NCI-H2171 treated with DMSO at 0.1 percent for 48 hours (cell line): ENCODE measurements around the gene IL25.
A peak's percentile ranks its signal among the peaks of the same experiment; 100 is the strongest.
"Not testable (repeated sequence)": the region's sequence is repeated elsewhere in the genome, so short reads cannot be mapped to it uniquely, and the experiment has no call there.

Experiments
- DNase-seq: peaks from one replicate; lab custom pipeline; 2025; lab: John Stamatoyannopoulos, UW

IL25 gene

DNA sequence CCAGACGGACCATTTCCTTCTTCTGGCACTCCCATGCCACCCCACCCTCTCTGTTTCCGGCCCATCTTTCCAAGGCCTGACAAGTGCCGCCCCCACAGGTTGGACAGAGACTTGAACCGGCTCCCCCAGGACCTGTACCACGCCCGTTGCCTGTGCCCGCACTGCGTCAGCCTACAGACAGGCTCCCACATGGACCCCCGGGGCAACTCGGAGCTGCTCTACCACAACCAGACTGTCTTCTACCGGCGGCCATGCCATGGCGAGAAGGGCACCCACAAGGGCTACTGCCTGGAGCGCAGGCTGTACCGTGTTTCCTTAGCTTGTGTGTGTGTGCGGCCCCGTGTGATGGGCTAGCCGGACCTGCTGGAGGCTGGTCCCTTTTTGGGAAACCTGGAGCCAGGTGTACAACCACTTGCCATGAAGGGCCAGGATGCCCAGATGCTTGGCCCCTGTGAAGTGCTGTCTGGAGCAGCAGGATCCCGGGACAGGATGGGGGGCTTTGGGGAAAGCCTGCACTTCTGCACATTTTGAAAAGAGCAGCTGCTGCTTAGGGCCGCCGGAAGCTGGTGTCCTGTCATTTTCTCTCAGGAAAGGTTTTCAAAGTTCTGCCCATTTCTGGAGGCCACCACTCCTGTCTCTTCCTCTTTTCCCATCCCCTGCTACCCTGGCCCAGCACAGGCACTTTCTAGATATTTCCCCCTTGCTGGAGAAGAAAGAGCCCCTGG, 3.1 kb downstream of the IL25 start:
- no peak for DNase-seq

DNA sequence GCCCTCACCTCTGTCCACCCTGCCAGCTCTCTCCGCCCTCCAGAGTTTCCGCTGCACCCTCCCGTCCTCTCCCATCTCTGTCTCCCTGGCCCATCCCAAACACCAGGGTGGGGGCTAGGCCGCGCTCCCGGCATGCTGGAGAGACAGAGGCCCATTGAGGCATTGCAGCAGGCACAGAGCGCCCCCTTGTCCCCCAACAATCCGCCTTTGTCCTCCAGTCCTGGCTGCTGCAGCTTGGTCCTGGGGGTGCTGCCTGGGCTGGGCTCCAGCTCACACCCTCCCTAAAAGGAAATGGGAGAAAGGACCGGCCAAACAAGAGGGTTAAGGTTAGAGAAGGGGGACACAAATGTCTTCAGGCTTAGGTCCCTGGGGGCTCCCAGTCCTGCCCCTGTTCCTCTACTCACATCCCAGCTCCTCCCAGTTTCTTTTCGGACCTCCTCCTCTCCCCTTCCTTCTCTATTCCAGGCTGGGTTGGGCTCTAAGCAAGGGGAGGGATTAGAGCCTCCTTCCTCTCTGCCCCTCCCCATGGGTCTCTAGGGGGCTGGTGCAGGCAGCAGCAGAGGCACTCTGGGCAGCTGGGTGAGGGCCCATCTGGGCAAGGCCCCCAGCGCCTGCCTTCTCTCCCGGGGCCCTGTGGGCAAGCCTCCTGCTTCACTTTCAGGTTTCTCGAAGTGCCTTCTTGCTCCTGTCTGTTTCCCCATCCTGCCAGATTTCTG, 4.0 kb downstream of the IL25 start, which contains the start of gene CMTM5:
TSS of gene CMTM5 (plus strand) at position 565 of the 716 bp plus-strand sequence. CDS start 206 bp downstream, outside the sequence.
- DNase-seq: peak; percentile 81

DNA sequence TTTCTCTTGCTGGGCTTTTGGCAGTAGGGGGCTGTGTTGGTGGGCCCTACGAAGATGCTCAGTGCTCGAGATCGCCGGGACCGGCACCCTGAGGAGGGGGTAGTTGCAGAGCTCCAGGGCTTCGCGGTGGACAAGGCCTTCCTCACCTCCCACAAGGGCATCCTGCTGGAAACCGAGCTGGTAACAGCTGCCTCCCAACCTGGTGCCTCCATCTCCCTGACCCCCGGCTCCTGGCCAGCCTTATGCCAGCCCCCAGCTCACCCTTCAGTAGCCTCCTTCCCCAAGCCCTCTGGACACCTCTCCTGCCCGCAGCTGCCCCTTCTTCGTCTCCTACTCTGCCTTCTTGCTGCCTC, 4.6 kb downstream of the IL25 start:
- no peak for DNase-seq

DNA sequence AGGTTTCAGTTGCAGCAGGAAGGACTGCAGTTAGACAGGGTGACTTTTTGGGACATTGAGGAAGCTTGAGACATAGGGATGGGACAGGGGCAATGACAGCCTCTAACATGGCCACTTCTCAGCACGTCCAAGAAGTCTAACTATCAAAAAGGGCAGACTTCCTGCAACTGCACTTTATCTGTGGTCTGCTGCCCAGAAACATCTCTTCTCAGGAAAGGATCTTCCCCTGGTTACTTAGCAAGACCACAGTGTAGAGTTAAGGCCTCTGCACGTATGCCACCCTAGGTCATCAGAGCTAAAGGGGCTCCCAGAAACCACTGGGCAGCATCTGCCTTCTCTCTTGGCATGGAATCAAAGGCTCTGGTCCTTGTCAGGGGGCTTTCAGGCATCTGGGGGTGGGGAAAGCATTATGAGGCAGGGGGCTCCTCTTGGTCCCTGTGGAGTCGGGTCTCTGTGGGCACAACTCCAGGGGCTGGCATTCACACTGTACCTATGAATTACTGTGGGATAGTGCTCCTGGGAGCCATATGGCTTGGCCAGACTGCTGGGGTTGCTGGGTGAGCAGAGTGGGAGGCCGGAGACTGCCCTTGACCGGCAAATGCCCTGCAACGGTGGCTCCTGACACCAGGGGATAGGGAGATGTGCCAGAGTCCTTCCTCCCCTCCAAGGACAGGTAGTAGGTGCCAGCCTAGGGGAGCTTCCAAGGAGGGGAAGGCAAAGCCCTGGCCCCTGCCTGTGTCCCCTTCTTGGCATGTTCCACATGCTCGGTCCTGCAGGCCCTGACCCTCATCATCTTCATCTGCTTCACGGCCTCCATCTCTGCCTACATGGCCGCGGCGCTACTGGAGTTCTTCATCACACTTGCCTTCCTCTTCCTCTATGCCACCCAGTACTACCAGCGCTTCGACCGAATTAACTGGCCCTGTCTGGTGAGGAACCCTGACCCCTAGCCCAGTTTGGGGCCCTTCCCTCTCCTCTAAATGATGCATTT, 5.3 kb downstream of the IL25 start:
- DNase-seq: no peak

DNA sequence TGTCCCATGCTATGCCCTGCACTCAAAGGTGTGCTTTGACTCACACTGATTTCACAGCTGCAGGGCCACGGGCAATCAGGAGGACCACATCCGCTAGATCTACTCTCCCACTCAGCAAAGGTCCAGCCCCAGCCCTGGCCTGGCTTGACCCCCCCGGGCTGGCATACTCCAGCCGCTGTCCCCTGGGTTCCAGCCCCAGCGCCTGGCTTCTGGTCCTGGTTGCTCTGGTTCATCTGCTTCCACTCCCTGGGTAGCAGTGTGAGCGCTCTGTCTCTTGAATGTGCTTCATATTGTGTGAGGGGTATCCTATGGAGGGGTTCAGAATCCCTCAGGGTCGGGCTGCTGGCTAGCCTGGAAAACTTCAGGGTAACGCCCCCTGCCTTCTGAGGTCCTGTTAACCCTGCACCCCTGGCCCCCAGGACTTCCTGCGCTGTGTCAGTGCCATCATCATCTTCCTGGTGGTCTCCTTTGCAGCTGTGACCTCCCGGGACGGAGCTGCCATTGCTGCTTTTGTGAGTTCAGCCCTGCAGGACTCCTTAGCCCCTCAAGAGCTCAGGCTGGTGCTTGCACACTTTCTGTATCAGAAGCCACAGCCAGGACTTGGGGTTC, 6.1 kb downstream of the IL25 start:
- DNase-seq: no peak

DNA sequence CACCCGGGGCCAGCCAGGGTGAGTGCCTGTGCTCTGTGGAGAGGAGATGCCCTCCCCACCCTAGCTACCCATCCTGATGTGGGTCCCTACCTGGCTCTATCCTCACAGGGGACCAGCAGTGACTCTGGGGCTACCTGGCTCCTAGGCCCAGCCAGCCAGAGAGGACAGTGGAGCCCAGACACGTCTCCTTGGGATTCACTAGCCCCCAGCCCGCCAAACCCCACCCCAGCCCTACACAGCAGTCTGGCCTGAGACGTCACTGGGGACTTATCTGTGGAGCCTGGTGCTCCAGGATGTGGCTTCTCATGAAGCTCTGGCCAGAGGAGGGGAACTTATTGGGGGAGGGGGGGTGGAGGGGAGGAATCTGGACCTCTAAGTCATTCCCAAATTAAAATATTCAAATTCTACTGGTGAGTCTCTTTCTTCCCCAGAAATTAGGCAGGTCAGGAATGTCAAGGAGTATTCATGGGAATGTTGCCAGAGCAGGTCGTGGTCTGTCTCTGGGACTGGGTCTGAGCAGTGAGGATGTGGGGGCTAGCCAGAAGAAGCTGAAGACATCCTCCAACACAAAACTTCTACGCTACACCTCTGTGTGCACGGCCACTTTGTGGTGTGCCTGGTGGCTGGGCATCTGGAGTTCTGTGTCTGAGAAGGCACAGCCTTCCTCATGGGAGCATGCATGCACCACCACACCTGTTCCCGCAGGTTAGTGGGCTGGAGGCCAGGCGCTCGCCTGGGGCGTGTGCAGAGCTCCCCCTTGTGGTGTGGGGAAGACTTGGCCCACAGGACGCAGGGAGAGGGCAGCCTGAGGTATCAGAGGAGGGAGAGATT, 7.0 kb downstream of the IL25 start:
- peak; percentile 89 for DNase-seq

DNA sequence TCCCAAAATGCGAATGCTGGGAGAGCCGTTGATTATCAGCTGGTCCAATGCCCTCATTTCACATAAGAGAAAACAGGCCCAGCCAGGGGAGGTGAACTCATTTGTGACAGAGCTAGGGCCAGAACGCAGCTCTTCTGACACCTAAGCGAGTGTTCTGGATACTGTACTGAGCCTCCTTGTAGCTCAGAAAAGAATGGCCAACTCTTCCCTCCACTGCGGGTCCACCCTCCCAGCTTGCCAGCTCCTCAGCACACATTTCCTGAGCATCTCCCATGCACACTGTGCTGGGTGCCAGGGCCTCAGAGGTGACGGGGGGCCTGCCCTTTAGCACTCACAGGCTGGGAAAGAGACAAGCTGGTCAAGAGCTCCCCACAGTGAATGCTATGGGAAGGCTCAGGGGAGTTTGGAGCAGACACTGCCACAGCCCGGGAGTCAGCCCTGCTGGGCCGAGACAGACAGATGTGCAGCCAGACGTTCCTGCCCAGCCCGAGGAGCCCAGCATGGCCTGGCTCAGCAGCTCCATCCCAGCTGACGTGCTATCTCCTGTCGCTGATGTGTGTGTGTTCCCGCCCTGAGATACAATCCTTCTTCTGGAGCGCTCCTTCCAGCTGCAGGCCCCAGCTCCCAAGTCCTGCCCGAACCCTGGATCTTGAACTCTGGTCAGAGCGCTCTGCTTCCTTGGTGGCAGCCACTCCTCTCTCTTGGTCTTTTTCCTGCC, 7.7 kb downstream of the IL25 start:
- peak; percentile 36 for DNase-seq

DNA sequence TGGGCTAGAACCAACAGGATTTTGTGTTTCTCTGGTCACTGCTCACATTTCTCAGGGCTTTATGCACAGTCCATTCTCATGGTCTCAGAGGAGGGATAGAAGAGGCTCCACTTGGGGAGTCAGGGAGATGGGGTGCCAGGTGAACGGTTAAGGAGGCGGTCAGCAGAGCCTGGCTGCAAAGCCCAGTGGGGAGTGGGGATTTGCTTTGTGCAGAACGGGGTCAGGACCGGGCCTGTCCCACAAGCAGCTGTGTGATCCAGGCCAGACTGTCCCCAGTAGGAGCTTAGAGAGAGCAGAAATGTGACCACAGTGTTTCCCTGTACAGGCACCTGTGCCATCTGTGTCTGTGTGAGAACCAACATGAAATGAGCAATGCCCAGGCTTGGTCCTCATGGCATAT, 8.4 kb downstream of the IL25 start:
- DNase-seq: no peak

DNA sequence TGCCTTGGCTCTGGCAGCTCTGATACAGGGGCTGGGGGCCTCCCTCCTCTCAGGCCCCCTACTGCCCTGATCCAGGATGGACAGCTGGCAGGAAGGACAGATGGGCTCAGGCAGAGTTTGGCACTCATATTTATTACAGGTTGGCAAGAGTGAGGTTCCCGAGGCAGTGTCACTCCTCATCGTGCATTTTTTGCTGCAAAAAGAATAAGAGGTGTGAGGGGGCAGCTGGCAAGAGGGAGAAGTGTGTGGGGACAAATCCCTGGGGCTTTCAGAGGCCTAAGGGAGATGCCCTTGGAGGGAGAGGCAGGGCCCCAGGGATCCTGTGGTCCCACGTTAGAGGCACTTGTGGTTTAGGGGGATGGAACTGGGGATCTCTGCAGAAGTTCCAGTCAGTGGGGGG, 9.3 kb downstream of the IL25 start:
- peak; percentile 60 for DNase-seq

DNA sequence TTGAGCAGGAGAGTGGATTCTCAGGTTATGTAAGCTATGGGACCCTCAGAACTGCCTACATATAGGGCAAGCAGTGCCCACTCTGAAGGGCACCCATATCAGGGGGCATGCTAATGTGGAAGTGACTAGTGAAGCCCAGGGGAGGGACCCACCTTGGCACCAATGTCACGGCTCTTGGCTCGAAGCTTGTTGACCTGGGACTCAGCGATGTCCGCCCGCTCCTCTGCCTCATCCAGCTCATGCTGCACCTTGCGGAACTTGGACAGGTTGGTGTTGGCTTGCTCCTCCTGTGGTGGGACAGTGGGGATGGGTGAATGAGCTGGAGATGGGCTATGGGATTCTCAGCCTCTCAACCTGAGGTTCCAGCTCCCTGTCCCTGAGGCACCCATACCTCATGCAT, 9.7 kb downstream of the IL25 start:
- DNase-seq: no peak

DNA sequence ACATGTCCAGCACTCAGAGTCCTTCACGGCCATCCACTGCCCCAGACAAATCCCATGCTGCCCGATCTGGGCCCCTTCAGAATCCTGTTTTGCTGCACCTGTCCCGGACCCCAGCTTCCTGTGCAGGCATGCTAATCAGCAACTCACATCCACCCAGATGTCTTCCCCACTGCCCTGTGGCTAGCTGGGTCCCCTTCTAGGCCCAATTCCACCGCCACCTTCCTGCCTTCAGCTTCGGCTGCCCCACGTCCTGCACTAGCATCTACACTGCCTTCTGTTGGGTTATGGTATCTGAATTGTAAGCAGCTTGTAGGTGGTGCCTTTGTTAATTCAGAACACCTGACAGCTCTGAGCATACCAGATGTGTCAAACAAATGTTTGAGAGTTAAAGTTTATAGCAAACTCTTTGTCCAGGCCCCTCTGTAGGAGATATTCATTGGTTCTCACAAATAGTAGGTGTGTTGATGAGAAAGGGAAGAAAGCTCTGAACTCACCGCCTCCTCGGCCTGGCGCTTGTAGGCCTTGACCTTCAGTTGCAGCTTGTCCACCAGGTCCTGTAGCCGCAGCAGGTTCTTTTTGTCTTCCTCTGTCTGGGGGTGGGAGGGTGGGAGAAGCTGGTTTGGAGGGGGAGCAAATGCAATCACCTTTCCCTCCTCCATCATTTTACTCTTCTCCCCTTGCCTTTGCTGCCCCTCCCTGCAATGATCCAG, 10.3 kb downstream of the IL25 start:
- DNase-seq: no peak

DNA sequence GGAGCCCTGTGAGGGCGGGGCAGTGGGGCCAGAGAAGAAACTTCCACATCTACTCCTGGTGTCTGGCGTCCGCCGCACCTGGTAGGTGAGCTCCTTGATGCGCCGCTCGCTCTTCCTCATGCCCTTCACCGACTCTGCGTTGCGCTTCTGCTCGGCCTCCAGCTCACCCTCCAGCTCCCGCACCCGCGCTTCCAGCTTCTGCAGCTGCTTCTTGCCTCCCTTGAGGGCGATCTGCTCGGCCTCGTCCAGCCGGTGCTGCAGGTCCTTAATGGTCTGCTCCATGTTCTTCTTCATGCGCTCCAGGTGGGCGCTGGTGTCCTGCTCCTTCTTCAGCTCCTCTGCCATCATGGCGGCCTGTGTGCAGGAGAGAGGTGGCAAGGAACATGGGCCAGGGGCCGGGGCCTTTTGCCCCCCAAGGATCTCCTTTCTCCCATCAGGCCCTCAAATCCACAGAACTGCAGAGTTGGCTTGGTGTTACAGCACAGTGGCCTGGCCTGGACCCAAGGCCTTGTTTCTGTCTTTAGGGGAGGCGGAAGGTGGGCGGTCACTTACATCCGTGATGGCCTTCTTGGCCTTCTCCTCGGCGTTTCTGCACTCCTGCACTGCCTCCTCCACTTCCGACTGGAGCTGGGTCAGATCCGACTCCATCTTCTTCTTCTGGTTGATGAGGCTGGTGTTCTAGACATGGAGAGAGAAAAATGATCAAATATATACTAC, 11.9 kb downstream of the IL25 start:
- DNase-seq: no peak

DNA sequence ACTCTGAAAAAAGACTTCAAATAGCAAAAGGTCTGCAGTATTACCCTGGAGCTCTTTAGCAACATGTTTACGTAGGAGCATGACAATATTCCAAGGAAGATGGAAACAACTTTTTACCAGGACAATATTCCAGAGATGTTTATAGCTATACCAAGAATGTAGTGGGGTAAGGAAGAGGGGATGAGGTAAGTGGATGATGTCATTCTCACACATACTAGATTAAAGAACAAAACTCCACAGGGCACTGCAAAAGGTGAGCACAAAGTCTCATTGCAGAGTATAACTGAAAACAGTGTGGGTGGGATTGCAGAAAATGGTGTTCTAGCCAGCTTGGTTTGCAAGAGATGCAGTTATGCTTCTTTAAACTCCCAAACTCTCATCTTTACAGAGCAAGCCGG, 12.6 kb downstream of the IL25 start:
- no peak for DNase-seq

DNA sequence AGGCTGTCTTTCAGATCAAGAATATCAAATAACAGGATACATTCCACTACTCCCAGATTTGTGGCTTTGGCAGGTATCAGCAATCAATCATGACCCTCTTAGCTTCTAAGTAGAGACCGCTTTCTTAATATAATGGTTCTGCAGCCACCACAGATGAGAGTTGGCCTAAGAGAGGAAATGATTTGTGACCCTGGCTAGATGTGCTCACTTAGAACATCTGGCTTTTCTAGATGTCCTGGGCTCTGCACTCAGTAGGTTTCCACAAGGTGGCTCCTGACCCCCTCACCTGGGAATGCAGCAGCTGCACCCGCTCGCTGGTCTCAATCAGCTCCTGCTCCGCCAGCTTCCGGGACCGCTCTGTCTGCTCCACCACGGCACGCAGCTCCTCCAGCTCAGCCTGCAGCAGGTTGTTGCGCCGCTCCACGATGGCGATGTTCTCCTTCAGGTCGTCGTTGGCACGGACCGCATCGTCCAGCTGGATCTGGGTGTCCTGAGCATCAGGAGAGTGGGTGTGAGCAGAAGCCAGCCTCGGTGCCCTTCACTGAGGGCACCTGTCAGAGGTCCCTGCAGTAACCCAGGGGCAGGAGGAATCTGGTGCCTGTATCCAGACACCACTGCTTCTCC, 13.1 kb downstream of the IL25 start:
- no peak for DNase-seq

DNA sequence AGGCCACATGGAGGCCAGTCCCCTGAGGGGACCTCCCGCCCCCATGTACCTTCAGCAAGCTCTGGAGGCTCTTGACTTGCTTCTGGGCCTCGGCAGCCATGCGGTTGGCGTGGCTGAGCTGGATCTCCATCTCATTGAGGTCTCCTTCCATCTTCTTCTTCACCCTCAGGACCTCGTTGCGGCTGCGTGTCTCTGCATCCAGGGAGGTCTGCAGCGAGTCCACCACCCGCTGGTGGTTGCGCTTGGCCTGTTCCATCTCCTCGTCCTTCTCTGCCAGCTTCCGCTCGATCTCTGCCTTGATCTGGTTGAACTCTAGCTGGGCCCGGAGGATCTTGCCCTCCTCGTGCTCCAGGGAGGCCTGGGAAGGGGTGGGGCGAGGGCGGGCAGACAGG, 13.7 kb downstream of the IL25 start:
- not testable (repeated sequence) for DNase-seq

DNA sequence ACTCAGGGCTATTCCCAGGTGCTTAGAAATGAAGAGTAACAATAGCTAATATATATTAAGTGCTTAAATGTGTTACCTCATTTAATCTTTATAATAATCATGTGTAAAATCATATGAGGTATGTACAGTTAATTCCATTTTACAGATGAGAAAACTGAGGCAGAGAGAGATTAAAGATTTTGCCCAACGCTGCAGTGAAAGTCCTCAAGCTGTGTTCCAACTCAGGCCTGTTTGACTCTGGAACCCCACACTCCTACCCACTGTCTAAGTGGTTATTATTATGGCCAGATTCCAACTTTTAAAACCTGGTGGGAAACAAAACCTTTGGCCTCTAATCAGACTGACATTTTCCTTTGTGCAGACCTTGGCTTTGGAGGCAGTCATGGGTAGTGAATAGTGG, 14.4 kb downstream of the IL25 start:
- DNase-seq: no peak

DNA sequence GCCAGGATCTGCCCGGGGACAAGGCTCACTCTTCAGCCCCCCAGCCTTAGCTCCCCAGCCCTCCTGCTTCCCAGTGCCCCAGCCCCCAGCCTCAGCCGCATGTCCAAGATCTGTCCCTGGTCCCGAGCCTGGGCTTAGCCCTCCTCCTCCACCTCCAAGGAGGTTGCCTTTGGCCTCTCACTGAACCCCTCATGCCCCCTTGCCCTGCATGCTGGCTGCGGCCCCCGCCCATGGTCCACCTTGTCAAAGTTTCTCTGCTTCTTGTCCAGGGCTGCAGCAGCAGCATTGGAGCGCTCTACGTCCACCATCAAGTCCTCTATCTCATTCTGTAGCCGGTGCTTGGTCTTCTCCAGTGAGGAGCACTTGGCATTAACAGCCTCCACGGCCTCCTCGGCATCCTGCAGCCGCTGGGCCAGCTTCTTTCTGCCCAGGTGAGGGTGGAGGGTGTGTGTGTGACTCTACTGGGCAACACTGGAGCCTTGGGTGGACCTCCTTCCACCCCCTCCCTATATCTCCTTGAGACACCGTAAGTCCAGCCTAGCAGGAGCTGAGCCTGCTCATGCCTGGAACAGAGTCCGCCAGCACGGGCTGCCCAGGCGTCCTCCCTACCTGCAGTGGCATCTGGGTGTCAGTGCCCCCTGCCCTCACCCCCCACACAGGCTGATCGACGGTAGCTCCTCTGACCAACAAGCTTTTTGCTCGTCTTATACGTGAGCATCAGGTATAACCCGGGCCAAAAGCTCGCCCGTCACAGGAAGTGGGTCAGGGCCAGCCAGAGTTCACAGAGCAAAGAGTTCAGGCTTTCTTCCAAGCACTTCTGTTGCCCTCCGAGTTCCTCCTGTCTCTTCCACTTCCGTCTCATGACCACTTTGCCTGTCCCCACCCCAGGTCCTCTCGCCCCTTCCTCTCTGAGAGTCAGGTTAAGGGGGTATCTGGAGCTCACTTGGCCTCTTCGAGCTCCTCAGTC, 15.6 kb downstream of the IL25 start:
- DNase-seq: no peak

DNA sequence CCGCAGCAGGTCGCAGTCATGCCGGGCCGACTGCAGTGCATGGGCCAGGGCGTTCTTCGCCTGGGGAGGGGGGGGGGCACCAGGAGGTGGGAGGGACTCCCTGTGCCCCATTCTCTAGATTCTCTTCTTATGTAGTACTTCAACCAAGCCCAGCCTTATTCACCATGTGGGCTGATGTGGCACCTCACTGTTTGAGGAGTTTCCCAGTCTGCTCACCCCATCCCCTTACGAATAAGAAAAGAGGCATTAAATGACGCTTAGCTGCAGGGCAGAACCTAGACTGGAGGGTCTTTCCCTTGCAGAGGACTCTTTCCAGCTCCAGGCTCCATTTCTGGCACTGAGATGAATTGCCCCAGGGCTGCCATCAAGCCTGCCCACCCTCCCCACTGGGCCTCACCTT, 16.4 kb downstream of the IL25 start:
- DNase-seq: no peak
